DMS153 treated with DMSO at 0.1 percent for 48 hours (cell line): Measurements from ENCODE around the gene ZFP82.

Experiments
- DNase-seq: peaks from one replicate; lab custom pipeline; 2025; ENCODE audit not compliant: unreplicated experiment; lab: John Stamatoyannopoulos, UW

The ZFP82 gene

GRCh38 chr19:36418287-36419001, at the start of gene ZFP82:
Gene ZFP82 (minus strand): TSS chr19:36418644. CDS start chr19:36409789, 8,855 bp downstream.
- no peak for DNase-seq

- no peak for DNase-seq
These were observed 41.6 kb upstream of the ZFP82 start for GRCh38 chr19:36460046-36460445.

- DNase-seq, result no peak
These were observed 38.4 kb upstream of the ZFP82 start for GRCh38 chr19:36456831-36457230.

- no peak for DNase-seq
These were observed 30.7 kb upstream of the ZFP82 start for GRCh38 chr19:36449059-36449670.

- DNase-seq, result no peak
These were observed 22.9 kb upstream of the ZFP82 start for GRCh38 chr19:36441339-36441738.

- no peak for DNase-seq
These were observed 18.1 kb upstream of the ZFP82 start for GRCh38 chr19:36436531-36436930.

- no peak for DNase-seq
These were observed 5.5 kb upstream of the ZFP82 start for GRCh38 chr19:36423925-36424324.

- DNase-seq, result no peak
These were observed 3.5 kb upstream of the ZFP82 start for GRCh38 chr19:36421749-36422481.

GRCh38 chr19:36420961-36421748, 2.7 kb upstream of the ZFP82 start:
- DNase-seq, result no peak

- DNase-seq, result no peak
These were observed 625 bp downstream of the ZFP82 start for GRCh38 chr19:36417752-36418286.

GRCh38 chr19:36409841-36410240, 8.6 kb downstream of the ZFP82 start:
- no peak for DNase-seq

GRCh38 chr19:36408101-36408500, 10.3 kb downstream of the ZFP82 start:
- DNase-seq, result no peak

- DNase-seq, result no peak
These were observed 13.9 kb downstream of the ZFP82 start for GRCh38 chr19:36404498-36404897.

GRCh38 chr19:36401475-36401874, 17.0 kb downstream of the ZFP82 start:
- DNase-seq, result no peak

GRCh38 chr19:36398571-36398970, 19.9 kb downstream of the ZFP82 start:
- no peak for DNase-seq

GRCh38 chr19:36392916-36393673, 25.3 kb downstream of the ZFP82 start:
- DNase-seq, result no peak

- DNase-seq, result no peak
These were observed 39.0 kb downstream of the ZFP82 start for GRCh38 chr19:36379510-36379819.

- DNase-seq, result no peak
These were observed 39.6 kb downstream of the ZFP82 start, which contains the start of gene ZFP14 for GRCh38 chr19:36378625-36379509. Gene ZFP14 (minus strand): TSS chr19:36379201. CDS start chr19:36367892, 11,309 bp downstream.

- DNase-seq, result no peak
These were observed 40.8 kb downstream of the ZFP82 start for GRCh38 chr19:36377541-36378178.
